Panc1 (cell line): Measurements from ENCODE around the gene PRRX1.

Experiments
- CTCF ChIP-seq: fragments of 450-650 bp; IDR thresholded peaks from 2 replicates; pipeline ENCODE4 v1.5.1; 2017; ENCODE audit warnings: mild to moderate bottlenecking
- POLR2AphosphoS5 ChIP-seq: IDR thresholded peaks from 2 replicates; pipeline ENCODE4 v1.6.1; 2012; ENCODE audit warnings: mild to moderate bottlenecking, low read depth, low read length, moderate library complexity
- REST ChIP-seq, 2 experiments: IDR thresholded peaks; 2 replicates each; pipeline ENCODE4 v1.6.1; 2011 to 2012; ENCODE audit warnings: low read depth in 2 of 2, control low read depth in 1 of 2, low read length in 1 of 2, mild to moderate bottlenecking in 1 of 2, moderate library complexity in 1 of 2; ENCODE audit not compliant: insufficient read depth in 1 of 2
- SIN3A ChIP-seq: IDR thresholded peaks from 2 replicates; pipeline ENCODE4 v1.6.1; 2012; ENCODE audit warnings: low read depth, mild to moderate bottlenecking, low read length, moderate library complexity, borderline replicate concordance; ENCODE audit not compliant: insufficient read depth
- TCF7L2 ChIP-seq: IDR thresholded peaks from 2 replicates; pipeline ENCODE4 v1.6.1; 2011; ENCODE audit warnings: mild to moderate bottlenecking, low read depth, low read length, inconsistent platforms

GRCh38 chr1:170707959-170708655 is 44.2 kb downstream of the PRRX1 start:
- no peak for TF ChIP-seq CTCF
- TF ChIP-seq REST (IDR thresholded peaks at IDR 0.05; ENCODE audit: insufficient read depth in 1 of 2, low read depth in 2 of 2, low read length in 1 of 2): no peak
- no peak for TF ChIP-seq SIN3A
- no peak for TF ChIP-seq POLR2AphosphoS5
- TF ChIP-seq TCF7L2: no peak
